ENCODE data around the gene ATP1A4.
A peak's percentile ranks its signal among the peaks of the same experiment; 100 is the strongest.

Gene ATP1A4

DNA sequence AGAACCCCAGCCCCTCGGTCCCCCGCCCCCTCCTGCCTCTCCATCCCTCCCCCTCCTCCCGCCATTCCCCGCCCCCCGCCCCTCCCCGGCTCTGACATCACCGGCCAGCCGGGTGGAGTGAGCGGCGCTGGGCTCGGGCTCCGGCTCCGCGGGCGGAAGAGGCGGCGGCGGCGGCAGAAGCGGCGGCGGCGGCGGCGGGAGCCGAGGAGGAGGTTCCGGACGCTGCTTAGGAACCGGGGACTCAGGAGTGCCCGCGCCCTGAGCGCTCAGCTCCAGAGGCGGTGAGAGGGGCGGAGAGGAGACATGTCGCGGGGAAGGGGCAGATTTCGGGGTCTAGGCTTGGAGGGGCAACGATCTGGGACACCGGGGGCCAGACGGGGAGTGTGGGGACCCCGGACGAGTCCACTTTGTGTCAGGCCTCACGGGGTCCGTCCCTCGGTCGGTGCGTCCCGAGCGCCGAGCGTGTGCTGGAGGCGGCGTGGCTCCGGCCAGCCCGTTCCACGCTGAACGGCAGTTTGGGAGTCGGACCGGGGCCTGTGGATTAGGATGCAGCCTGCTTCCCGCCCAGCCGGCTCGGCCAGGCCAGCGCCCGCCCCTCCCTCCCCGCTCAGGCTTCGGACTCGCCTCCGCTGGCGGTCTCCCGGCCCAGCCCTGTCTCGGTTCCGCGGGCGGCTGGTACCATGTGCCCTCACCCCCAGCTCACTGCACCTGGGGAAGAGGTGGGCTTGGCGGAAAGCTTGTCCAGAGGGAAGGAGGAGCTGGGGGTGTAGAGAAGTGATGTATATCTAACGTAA, 54.0 kb downstream of the ATP1A4 start, which contains the start of gene PEA15:
Gene PEA15 (plus strand): TSS at position 143 of the 794 bp plus-strand sequence. CDS start 6,161 bp downstream, outside the sequence.
- DNase-seq (ENCODE audit: low read depth in 3 of 3, low spot score in 1 of 3): peak; percentile 34 to 62 (median 43)

DNA sequence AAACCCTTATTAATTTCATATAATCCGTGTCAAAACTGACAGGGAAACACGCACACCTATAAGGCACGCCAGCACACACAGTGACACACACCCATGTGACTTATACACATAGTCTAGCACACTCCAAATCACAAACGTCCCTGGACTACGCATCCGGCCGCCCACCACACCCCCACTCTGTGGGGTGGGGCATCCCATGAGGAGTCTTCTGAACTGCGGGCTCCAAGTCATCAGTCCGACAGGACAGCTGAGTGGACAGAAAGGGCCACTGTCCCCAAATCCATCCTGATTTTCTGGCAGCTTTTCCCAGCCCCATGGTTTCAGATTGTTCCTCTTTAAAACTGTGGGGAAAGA, 54.6 kb downstream of the ATP1A4 start:
- DNase-seq (ENCODE audit: low read depth in 3 of 3, low spot score in 1 of 3): peak in 1 of 3 donors; percentile 42

GRCh38 chr1:160206421-160207117, 55.2 kb downstream of the ATP1A4 start:
- no peak for DNase-seq (ENCODE audit: low read depth in 3 of 3, low spot score in 1 of 3)

GRCh38 chr1:160207118-160207650, 55.8 kb downstream of the ATP1A4 start:
- DNase-seq (ENCODE audit: low read depth in 3 of 3, low spot score in 1 of 3): no peak

DNA sequence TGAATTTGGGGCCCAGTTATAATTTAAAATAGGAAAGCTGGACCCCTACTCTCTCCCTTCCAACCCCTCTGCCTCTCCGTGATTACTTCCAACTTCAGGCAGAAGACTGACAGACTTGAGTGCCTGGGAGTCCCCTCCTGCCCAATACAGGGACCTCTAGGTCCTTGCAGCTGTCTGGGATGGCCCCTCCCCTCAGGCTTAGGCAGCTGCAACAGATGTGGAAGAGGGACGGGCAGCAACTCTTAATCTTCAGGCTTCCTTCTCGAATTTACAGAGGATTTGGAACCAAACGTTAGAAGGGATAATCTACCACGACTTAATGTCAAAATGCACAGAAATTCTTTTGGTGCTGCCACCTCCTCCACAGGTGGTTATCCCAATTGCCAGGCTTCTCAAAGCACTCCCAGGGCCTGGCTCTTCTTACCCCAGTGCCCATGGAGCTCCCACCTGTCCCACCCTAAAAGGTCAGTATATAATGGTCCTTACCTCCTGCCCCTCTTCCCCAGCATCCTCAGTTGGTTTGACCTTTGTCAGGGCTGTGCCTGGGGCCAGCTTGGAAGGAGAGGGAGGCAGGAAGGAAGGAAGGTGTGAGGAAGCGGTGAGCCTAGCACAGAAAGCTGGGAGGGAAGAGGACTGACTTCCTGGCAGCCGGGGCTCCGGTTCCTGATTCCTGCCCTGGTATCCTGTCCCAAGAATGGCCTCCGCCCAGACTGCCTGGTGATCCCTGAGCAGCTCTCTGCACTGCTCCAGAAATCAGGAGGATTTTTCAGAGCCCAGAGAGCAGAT, 56.6 kb downstream of the ATP1A4 start:
- no peak for DNase-seq (ENCODE audit: low read depth in 3 of 3, low spot score in 1 of 3)

GRCh38 chr1:160208557-160209320, 57.3 kb downstream of the ATP1A4 start:
- no peak for DNase-seq (ENCODE audit: low read depth in 3 of 3, low spot score in 1 of 3)

DNA sequence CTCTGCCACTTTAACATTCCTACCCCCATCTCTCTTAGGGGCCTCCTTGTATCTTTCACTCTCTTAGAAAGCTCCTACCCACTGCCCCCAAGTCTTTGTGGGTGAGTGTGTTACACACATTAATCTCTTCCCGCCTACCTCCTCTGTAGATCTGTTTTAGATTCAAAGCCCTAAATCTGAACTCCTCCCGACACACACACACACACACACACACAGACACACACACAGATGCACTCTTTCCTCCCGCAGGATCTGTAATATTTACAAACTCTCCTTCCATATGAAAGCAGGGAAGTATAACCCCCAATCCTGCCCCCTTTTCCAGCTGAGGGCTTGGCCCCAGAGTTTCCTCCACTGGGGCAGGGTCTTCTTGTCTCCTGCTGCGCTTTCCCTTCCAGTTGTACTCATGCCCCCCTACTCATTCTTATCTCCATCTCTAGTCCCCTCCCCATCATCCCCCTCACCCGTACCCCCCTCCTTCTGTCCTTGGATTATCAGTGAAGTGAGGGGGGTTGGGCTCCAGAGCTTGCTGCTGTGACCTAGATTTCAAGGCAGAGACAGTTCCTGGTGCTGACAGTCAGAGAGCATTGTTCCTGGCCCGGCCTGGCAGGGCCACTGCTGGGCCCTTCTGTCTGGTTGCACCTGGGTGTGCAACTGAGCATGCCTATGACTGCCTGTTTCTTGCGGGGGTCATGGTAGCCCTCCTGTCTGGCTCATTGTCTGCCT, 58.1 kb downstream of the ATP1A4 start:
- no peak for DNase-seq (ENCODE audit: low read depth in 3 of 3, low spot score in 1 of 3)

DNA sequence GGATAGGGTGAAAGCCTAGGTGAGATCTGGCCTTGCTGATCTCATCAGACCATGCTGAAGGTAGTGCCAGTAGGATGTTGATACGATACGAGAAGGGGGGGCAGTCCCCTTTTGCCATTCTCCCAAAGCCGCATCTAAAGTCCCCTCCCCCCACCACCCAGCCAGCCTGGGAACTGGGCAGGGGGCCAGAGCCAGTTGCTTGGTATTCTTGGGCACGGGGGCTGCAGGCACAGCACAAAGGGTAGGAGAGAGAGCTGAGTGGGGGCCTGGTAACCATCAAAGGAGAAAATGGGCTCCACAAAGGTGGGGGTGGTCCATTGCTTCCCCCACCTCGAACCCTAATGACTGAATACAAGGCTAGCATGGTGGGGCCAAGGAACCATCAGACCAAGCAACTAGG, 59.2 kb downstream of the ATP1A4 start:
- DNase-seq (ENCODE audit: low read depth in 3 of 3, low spot score in 1 of 3): no peak

GRCh38 chr1:160211046-160211790, 59.8 kb downstream of the ATP1A4 start:
- DNase-seq (ENCODE audit: low read depth in 3 of 3, low spot score in 1 of 3): no peak

GRCh38 chr1:160214481-160215140, 63.2 kb downstream of the ATP1A4 start:
- no peak for DNase-seq (ENCODE audit: low read depth in 3 of 3, low spot score in 1 of 3)

- DNase-seq (ENCODE audit: low read depth in 3 of 3, low spot score in 1 of 3): no peak
These were observed 64.9 kb downstream of the ATP1A4 start for GRCh38 chr1:160216301-160216700.

- DNase-seq (ENCODE audit: low read depth in 3 of 3, low spot score in 1 of 3): no peak
These were observed 66.2 kb downstream of the ATP1A4 start for GRCh38 chr1:160217481-160218051.

GRCh38 chr1:160219062-160219929, 67.9 kb downstream of the ATP1A4 start:
- no peak for DNase-seq (ENCODE audit: low read depth in 3 of 3, low spot score in 1 of 3)

- DNase-seq (ENCODE audit: low read depth in 3 of 3, low spot score in 1 of 3): no peak
These were observed 68.9 kb downstream of the ATP1A4 start for GRCh38 chr1:160220301-160220700.

DNA sequence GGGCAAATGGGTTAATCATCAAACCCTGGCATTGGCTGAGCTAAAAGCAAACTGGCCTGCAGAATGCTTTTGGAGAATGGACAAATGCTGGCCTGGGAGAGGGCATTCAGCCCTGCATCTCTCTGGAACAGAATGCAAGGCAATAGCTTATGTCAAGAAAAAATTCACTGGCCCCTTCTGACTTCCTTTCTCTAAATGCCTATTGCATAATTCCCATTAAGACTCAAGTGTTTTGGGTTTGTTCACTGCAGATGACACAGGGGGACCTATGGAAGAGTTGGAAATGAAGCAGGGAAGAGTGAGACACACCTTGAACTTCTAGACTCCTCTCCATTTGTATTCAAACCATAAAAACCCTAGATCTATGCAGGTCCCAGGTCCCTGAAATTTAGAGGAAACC, 69.7 kb downstream of the ATP1A4 start:
- no peak for DNase-seq (ENCODE audit: low read depth in 3 of 3, low spot score in 1 of 3)

- no peak for DNase-seq (ENCODE audit: low read depth in 3 of 3, low spot score in 1 of 3)
These were observed 71.1 kb downstream of the ATP1A4 start for GRCh38 chr1:160222546-160222945.

GRCh38 chr1:160224606-160225005, 73.2 kb downstream of the ATP1A4 start:
- DNase-seq (ENCODE audit: low read depth in 3 of 3, low spot score in 1 of 3): no peak

DNA sequence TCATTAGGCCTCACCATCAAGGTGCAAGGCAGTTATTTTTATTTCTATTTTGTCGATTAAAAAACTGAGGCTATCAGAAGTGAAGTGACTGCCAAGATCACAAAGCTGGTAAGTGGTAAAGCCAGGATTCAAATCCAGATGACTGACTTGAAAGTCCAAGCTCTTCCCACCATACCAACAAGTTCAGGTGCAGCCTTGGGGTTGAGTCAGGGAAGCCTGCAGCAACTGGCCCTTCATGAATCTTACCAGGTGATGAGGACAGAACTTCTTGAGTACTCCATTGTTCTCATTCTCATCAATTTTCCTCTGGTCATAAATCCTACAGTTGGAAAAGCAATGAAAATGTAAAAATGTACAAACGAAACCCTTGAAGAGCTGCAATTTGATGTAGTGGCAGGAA, 73.9 kb downstream of the ATP1A4 start:
- no peak for DNase-seq (ENCODE audit: low read depth in 3 of 3, low spot score in 1 of 3)

Measured in stimulated activated CD4-positive, alpha-beta T cell treated with anti-CD3 and anti-CD28 coated beads, TNF-alpha, amount 100 ng/mL, for 1 hour (primary cell).